GM10847 (cell line): ENCODE results near the gene DIP2B.

Experiments used
- POLR2A ChIP-seq: IDR thresholded peaks from 2 replicates; pipeline ENCODE4 v1.6.1; 2011; ENCODE audit not compliant: insufficient read length; ENCODE audit errors: extremely low read depth

DIP2B gene

GRCh38 chr12:50778663-50779590, 274.1 kb downstream of the DIP2B start:
- no peak for TF ChIP-seq POLR2A

GRCh38 chr12:50780013-50780412, 275.2 kb downstream of the DIP2B start:
- TF ChIP-seq POLR2A: no peak

- TF ChIP-seq POLR2A: no peak
These were observed 279.7 kb downstream of the DIP2B start for GRCh38 chr12:50784501-50784900.

- no peak for TF ChIP-seq POLR2A
These were observed 280.7 kb downstream of the DIP2B start for GRCh38 chr12:50785406-50786001.

- no peak for TF ChIP-seq POLR2A
These were observed 281.9 kb downstream of the DIP2B start for GRCh38 chr12:50786498-50787231.

- TF ChIP-seq POLR2A: no peak
These were observed 282.8 kb downstream of the DIP2B start for GRCh38 chr12:50787618-50788017.

GRCh38 chr12:50788561-50788960, 283.8 kb downstream of the DIP2B start:
- no peak for TF ChIP-seq POLR2A

GRCh38 chr12:50790081-50790480, 285.3 kb downstream of the DIP2B start:
- no peak for TF ChIP-seq POLR2A
